Suprapubic skin (tissue), 3 donors: Measurements from ENCODE around the gene PRICKLE2.

Source experiments
- EP300 ChIP-seq: sonication (generic); formaldehyde crosslinking; IDR thresholded peaks from one replicate; pipeline ENCODE4 v1.6.1; 2017; ENCODE audit warnings: antibody characterized with exemption
- TF ChIP-seq, protein P1 (sequence below), 2 donors: fragments of 200-600 bp in 1 of 2; fragments of 450-650 bp in 1 of 2; sonication (generic) in 1 of 2; IDR thresholded peaks; one replicate each; pipeline ENCODE4 v1.5.1; 2016 to 2019; ENCODE audit warnings: antibody characterized with exemption in 2 of 2, mild to moderate bottlenecking in 1 of 2, moderate library complexity in 1 of 2

DNA sequence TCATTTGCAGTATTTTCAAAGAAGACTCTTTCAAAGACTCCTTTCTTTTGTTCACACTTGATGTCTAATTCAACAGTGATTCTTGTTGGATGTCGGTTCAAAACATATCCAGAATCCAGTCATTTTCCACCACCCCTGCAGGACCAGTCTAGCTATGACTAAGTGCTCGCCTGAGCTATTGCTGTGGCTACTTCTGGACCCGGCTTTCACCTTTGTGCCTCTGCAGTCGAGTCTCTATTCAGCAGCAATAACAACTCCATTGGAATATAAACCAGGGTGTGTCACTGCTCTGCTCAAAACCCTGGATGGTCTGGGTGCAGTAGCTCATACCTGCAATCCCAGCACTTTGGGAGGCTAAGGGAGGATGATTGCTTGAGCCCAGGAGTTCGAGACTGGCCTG lies 55.0 kb downstream of the PRICKLE2 start:
- TF ChIP-seq, protein P1, sequence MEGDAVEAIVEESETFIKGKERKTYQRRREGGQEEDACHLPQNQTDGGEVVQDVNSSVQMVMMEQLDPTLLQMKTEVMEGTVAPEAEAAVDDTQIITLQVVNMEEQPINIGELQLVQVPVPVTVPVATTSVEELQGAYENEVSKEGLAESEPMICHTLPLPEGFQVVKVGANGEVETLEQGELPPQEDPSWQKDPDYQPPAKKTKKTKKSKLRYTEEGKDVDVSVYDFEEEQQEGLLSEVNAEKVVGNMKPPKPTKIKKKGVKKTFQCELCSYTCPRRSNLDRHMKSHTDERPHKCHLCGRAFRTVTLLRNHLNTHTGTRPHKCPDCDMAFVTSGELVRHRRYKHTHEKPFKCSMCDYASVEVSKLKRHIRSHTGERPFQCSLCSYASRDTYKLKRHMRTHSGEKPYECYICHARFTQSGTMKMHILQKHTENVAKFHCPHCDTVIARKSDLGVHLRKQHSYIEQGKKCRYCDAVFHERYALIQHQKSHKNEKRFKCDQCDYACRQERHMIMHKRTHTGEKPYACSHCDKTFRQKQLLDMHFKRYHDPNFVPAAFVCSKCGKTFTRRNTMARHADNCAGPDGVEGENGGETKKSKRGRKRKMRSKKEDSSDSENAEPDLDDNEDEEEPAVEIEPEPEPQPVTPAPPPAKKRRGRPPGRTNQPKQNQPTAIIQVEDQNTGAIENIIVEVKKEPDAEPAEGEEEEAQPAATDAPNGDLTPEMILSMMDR (IDR thresholded peaks at IDR 0.05), result no peak
- no peak for TF ChIP-seq EP300
